Gastroesophageal sphincter (tissue), 4 donors: ENCODE measurements around the gene NBR1. TPM values are rescaled to one million over a fixed set of nuclear protein-coding genes. Genes with fewer than 3 reads are reported as not detected.

Source experiments
- ATAC-seq: fragments of 150-250 bp; one replicate; pipeline ENCODE4 v1.9.1; 2016; ENCODE audit warnings: mild to moderate bottlenecking, moderate library complexity
- H3K27ac ChIP-seq, 4 donors: fragments of 200-600 bp; sonication (generic) in 3 of 4; 1 replicate in 3 of 4; 2 replicates in 1 of 4; pipeline ENCODE4 v1.5.1; 2016 to 2019
- H3K27me3 ChIP-seq: fragments of 200-600 bp; sonication (generic); one replicate; pipeline ENCODE4 v1.5.1; 2019
- H3K36me3 ChIP-seq, 2 donors: fragments of 200-600 bp; sonication (generic); one replicate each; pipeline ENCODE4 v1.5.1; 2019; ENCODE audit warnings: control low read depth in 1 of 2
- H3K4me1 ChIP-seq, 3 donors: fragments of 200-600 bp; sonication (generic); 1 replicate in 2 of 3; 2 replicates in 1 of 3; pipeline ENCODE4 v1.5.1; 2016 to 2019; ENCODE audit warnings: control low read depth in 2 of 3
- H3K4me3 ChIP-seq, 2 donors: fragments of 200-600 bp; sonication (generic); one replicate each; pipeline ENCODE4 v1.5.1; 2019; ENCODE audit warnings: mild to moderate bottlenecking in 1 of 2, moderate library complexity in 1 of 2
- H3K9me3 ChIP-seq, 3 donors: fragments of 200-600 bp; sonication (generic); one replicate each; pipeline ENCODE4 v1.5.1; 2017 to 2019; ENCODE audit warnings: control low read depth in 2 of 3
- EP300 ChIP-seq: sonication (generic); formaldehyde crosslinking; IDR thresholded peaks from one replicate; pipeline ENCODE4 v1.6.1; 2017; ENCODE audit warnings: antibody characterized with exemption, mild to moderate bottlenecking
- POLR2A ChIP-seq, 2 donors: fragments of 450-650 bp; IDR thresholded peaks; one replicate each; pipeline ENCODE4 v1.6.1; 2017; ENCODE audit warnings: antibody characterized with exemption in 2 of 2, mild to moderate bottlenecking in 2 of 2, moderate library complexity in 1 of 2
- POLR2AphosphoS5 ChIP-seq: sonication (generic); formaldehyde crosslinking; IDR thresholded peaks from one replicate; pipeline ENCODE4 v1.6.1; 2017; ENCODE audit warnings: antibody characterized with exemption
- WGBS, 2 donors: methylation state at CpG; one replicate each; pipeline ENCODE4 v1.1.5; 2018; ENCODE audit warnings: low coverage in 1 of 2; 5-methylcytosine and 5-hydroxymethylcytosine counted together
- total RNA-seq, 4 donors: library from RNA; depleted of rRNA; stranded (reverse); fragments of >200 nt; gene quantifications; one replicate each; pipeline ENCODE4 v1.1.0, GENCODE V29; 2016
- TF ChIP-seq, protein P1 (sequence below), 4 experiments: fragments of 200-600 bp in 2 of 4; fragments of 450-650 bp in 2 of 4; sonication (generic) in 1 of 4; IDR thresholded peaks; one replicate each; pipeline ENCODE4 v1.5.1; 2017 to 2019; ENCODE audit warnings: antibody characterized with exemption in 4 of 4, mild to moderate bottlenecking in 2 of 4, moderate library complexity in 2 of 4

The NBR1 gene, protein sequence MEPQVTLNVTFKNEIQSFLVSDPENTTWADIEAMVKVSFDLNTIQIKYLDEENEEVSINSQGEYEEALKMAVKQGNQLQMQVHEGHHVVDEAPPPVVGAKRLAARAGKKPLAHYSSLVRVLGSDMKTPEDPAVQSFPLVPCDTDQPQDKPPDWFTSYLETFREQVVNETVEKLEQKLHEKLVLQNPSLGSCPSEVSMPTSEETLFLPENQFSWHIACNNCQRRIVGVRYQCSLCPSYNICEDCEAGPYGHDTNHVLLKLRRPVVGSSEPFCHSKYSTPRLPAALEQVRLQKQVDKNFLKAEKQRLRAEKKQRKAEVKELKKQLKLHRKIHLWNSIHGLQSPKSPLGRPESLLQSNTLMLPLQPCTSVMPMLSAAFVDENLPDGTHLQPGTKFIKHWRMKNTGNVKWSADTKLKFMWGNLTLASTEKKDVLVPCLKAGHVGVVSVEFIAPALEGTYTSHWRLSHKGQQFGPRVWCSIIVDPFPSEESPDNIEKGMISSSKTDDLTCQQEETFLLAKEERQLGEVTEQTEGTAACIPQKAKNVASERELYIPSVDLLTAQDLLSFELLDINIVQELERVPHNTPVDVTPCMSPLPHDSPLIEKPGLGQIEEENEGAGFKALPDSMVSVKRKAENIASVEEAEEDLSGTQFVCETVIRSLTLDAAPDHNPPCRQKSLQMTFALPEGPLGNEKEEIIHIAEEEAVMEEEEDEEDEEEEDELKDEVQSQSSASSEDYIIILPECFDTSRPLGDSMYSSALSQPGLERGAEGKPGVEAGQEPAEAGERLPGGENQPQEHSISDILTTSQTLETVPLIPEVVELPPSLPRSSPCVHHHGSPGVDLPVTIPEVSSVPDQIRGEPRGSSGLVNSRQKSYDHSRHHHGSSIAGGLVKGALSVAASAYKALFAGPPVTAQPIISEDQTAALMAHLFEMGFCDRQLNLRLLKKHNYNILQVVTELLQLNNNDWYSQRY
- 100 to 1,000 TPM in 3 of 4 donors, 10 to 100 TPM in 1; 99.2 to 152 (median 126) TPM for total RNA-seq

DNA sequence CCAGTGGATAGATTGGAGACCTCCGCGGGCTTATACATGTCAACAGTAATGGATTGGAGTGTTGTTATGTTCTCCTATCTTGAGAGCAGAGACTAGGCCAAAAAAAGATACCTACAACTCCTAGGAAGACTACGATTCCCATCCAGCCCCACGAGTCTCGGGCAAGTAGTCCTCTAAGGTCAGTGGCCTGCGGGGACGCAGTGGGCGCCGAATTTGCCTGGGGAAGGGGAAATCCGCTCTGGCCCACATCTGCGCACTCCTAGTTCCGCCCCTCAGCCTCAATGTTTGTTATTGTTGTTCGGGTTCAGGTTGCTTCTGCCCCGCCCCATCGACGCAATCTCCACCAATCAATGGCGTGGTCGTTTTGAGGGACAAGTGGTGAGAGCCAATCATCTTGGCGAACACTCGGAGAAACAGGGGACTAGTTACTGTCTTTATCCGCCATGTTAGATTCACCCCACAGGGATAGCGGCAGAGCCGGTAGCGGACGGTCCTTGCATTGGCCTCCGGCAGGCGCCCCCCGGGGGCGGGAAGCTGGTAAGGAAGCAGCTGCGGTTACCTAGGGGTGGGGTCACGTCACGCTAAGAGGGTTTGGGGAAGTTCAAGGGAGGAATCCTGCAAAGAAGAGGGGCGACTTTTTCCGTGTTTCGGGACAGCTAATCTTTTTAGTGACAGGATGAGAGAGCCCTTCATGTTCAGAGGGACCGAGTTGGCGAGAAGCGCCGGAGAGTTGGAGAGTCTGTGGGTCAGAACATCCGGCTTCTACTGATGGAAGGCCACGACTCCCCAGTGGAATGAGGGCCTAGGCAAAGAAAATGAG, at the start of gene NBR1:
Gene NBR1 (plus strand): TSS at position 449 of the 820 bp plus-strand sequence. CDS start 4,586 bp downstream, outside the sequence.
- TF ChIP-seq POLR2AphosphoS5 = peak; percentile 81
- TF ChIP-seq, protein P1, sequence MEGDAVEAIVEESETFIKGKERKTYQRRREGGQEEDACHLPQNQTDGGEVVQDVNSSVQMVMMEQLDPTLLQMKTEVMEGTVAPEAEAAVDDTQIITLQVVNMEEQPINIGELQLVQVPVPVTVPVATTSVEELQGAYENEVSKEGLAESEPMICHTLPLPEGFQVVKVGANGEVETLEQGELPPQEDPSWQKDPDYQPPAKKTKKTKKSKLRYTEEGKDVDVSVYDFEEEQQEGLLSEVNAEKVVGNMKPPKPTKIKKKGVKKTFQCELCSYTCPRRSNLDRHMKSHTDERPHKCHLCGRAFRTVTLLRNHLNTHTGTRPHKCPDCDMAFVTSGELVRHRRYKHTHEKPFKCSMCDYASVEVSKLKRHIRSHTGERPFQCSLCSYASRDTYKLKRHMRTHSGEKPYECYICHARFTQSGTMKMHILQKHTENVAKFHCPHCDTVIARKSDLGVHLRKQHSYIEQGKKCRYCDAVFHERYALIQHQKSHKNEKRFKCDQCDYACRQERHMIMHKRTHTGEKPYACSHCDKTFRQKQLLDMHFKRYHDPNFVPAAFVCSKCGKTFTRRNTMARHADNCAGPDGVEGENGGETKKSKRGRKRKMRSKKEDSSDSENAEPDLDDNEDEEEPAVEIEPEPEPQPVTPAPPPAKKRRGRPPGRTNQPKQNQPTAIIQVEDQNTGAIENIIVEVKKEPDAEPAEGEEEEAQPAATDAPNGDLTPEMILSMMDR (IDR thresholded peaks at IDR 0.05) = peak in 2 of 4 experiments; percentile 21 to 28
- TF ChIP-seq POLR2A (IDR thresholded peaks at IDR 0.05) = peak; percentile 65 to 75
- TF ChIP-seq EP300 = no peak
- Histone ChIP-seq H3K4me1 (peaks cover 13 to 59% (median 32%) of the 10 kb centered on the region in 3 donors), H3K4me3 (peak within 1 kb of the TSS; percentile 79 to 89), H3K27ac (peak within 1 kb of the TSS; percentile 97 to 100 (median 97)), H3K9me3 (no peaks in the 10 kb centered on the region), H3K36me3 (peaks cover 0 to 14% of the 10 kb centered on the region in 2 donors), H3K27me3 (no peaks in the 10 kb centered on the region)
- WGBS, 2 donors = 0 to 1% methylated on average over 15 to 18 of the region's 41 CpGs
- peak; percentile 92 for ATAC-seq

DNA sequence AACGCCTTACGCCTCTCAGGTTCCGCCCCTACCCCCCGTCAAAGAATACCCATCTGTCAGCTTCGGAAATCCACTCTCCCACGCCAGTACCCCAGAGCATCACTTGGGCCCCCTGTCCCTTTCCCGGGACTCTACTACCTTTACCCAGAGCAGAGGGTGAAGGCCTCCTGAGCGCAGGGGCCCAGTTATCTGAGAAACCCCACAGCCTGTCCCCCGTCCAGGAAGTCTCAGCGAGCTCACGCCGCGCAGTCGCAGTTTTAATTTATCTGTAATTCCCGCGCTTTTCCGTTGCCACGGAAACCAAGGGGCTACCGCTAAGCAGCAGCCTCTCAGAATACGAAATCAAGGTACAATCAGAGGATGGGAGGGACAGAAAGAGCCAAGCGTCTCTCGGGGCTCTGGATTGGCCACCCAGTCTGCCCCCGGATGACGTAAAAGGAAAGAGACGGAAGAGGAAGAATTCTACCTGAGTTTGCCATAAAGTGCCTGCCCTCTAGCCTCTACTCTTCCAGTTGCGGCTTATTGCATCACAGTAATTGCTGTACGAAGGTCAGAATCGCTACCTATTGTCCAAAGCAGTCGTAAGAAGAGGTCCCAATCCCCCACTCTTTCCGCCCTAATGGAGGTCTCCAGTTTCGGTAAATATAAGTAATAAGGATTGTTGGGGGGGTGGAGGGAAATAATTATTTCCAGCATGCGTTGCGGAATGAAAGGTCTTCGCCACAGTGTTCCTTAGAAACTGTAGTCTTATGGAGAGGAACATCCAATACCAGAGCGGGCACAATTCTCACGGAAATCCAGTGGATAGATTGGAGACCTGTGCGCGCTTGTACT, 45.7 kb upstream of the NBR1 start, which contains the start of gene BRCA1:
Gene BRCA1 (minus strand): TSS at position 232 of the 834 bp plus-strand sequence. CDS start 1,268 bp downstream, outside the sequence.
- Histone ChIP-seq H3K36me3 (peaks cover 0 to 10% of the 10 kb centered on the region in 2 donors), H3K27me3 (no peaks in the 10 kb centered on the region), H3K4me3 (peak within 1 kb of the TSS; percentile 71 to 95), H3K4me1 (peaks cover 3 to 44% (median 12%) of the 10 kb centered on the region in 3 donors), H3K9me3 (no peaks in the 10 kb centered on the region), H3K27ac (peak within 1 kb of the TSS; percentile 78 to 88 (median 84))
- 0 to 4% methylated on average over 9 to 20 of the region's 38 CpGs for WGBS, 2 donors
- TF ChIP-seq POLR2A (IDR thresholded peaks at IDR 0.05) (peak in 1 of 2 donors; percentile 41), EP300 (no peak), POLR2AphosphoS5 (peak; percentile 67)
- TF ChIP-seq, protein P1 (IDR thresholded peaks at IDR 0.05) = peak in 1 of 4 experiments; percentile 18
- ATAC-seq = peak; percentile 100

DNA sequence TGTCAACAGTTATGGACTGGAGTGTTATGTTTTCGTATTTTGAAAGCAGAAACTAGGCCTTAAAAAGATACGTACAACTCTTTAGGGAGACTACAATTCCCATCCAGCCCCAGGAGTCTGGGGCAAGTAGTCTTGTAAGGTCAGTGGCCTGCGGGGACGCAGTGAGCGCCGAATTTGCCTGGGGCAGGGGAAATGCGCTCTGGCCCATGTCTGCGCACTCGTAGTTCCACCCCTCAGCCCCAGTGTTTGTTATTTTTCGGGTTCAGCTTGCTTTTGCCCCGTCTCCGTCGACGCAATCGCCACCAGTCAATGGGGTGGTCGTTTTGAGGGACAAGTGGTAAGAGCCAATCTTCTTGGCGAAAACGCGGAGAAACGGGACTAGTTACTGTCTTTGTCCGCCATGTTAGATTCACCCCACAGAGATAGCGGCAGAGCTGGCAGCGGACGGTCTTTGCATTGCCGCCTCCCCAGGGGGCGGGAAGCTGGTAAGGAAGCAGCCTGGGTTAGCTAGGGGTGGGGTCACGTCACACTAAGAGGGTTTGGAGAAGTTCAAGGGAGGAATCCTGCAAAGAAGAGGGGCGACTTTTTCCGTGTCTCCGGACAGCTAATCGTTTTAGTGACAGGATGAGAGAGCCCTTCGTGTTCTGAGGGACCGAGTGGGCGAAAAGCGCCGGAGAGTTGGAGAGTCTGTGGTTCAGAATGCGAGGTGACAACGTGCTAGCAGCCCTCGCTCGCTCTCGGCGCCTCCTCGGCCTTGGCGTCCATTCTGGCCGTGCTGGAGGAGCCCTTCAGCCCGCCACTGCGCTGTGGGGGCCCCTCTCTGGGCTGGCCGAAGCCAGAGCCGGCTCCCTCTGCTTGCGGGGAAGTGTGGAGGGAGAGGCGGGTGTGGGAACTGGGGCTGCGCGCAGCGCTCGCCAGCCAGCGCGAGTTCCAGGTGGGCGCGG, 44.8 kb upstream of the NBR1 start:
- Histone ChIP-seq H3K27ac (peak overlapping the region; percentile 78 to 88 (median 84)), H3K36me3 (peaks cover 0 to 10% of the 10 kb centered on the region in 2 donors), H3K27me3 (no peaks in the 10 kb centered on the region), H3K4me1 (peaks cover 3 to 44% (median 12%) of the 10 kb centered on the region in 3 donors), H3K9me3 (no peaks in the 10 kb centered on the region), H3K4me3 (peak overlapping the region; percentile 71 to 95)
- TF ChIP-seq, protein P1 (IDR thresholded peaks at IDR 0.05) = no peak
- no peak for TF ChIP-seq EP300
- no peak for TF ChIP-seq POLR2A (IDR thresholded peaks at IDR 0.05)
- TF ChIP-seq POLR2AphosphoS5 = no peak
- no peak for ATAC-seq
- WGBS, 2 donors = 53 to 77% methylated on average over 22 to 33 of the region's 59 CpGs
